HG03095 (cell line): ENCODE data around the gene SNAPC4.

Experiments
- ATAC-seq: cut with Tn5 transposase; IDR thresholded peaks from one replicate; pipeline ENCODE4 v1.9.1; 2021; ENCODE audit warnings: moderate library complexity; ENCODE audit not compliant: unreplicated experiment

SNAPC4 gene

GRCh38 chr9:136400038-136400834, at the start of gene SNAPC4:
SNAPC4 (minus strand) TSS chr9:136400170; CDS start chr9:136398428, 1,742 bp downstream.
- no peak for ATAC-seq

GRCh38 chr9:136448655-136449054, 48.7 kb upstream of the SNAPC4 start:
- ATAC-seq: no peak

- ATAC-seq: no peak
These were observed 47.3 kb upstream of the SNAPC4 start for GRCh38 chr9:136447173-136447778.

- ATAC-seq: no peak
These were observed 45.8 kb upstream of the SNAPC4 start for GRCh38 chr9:136445799-136446198.

GRCh38 chr9:136444102-136444501, 44.1 kb upstream of the SNAPC4 start:
- ATAC-seq: no peak

- no peak for ATAC-seq
These were observed 43.7 kb upstream of the SNAPC4 start for GRCh38 chr9:136443687-136444086.

GRCh38 chr9:136443087-136443486, 43.1 kb upstream of the SNAPC4 start:
- ATAC-seq: no peak

- ATAC-seq: no peak
These were observed 42.3 kb upstream of the SNAPC4 start for GRCh38 chr9:136442265-136442664.

- no peak for ATAC-seq
These were observed 41.8 kb upstream of the SNAPC4 start for GRCh38 chr9:136441681-136442245.

- no peak for ATAC-seq
These were observed 41.3 kb upstream of the SNAPC4 start for GRCh38 chr9:136441191-136441680.

- peak; percentile 52 for ATAC-seq
These were observed 39.8 kb upstream of the SNAPC4 start, which contains the start of gene INPP5E for GRCh38 chr9:136439481-136440408. INPP5E (minus strand) TSS chr9:136439845; CDS start chr9:136439419, 426 bp downstream.

GRCh38 chr9:136438548-136439480, 38.8 kb upstream of the SNAPC4 start:
- ATAC-seq: peak; percentile 40

GRCh38 chr9:136437839-136438547, 38.0 kb upstream of the SNAPC4 start:
- no peak for ATAC-seq

GRCh38 chr9:136437430-136437829, 37.5 kb upstream of the SNAPC4 start:
- no peak for ATAC-seq

- no peak for ATAC-seq
These were observed 36.2 kb upstream of the SNAPC4 start for GRCh38 chr9:136436055-136436634.

- ATAC-seq: no peak
These were observed 34.7 kb upstream of the SNAPC4 start for GRCh38 chr9:136434580-136435169.

- ATAC-seq: no peak
These were observed 34.0 kb upstream of the SNAPC4 start for GRCh38 chr9:136433849-136434579.
